HepG2 (cell line): Measurements from ENCODE around the gene TSPAN3. TPM values are rescaled to one million over a fixed set of nuclear protein-coding genes. Genes with fewer than 3 reads are reported as not detected.

Experiments
- ARNT2 ChIP-seq: sonication (generic); formaldehyde crosslinking; IDR thresholded peaks from 2 replicates; pipeline ENCODE4 v1.8.0; 2022; ENCODE audit warnings: mild to moderate bottlenecking, low read depth, missing genetic modification reagents, moderate library complexity
- BORCS8-MEF2B ChIP-seq: sonication (generic); formaldehyde crosslinking; IDR thresholded peaks from 2 replicates; pipeline ENCODE4 v1.8.0; 2022; ENCODE audit warnings: mild to moderate bottlenecking, missing genetic modification reagents
- HES4 ChIP-seq: sonication (generic); formaldehyde crosslinking; IDR thresholded peaks from 2 replicates; pipeline ENCODE4 v1.9.0; 2021; ENCODE audit warnings: mild to moderate bottlenecking, missing genetic modification reagents, borderline replicate concordance
- KLF11 ChIP-seq: IDR thresholded peaks from 2 replicates; pipeline ENCODE4 v1.6.1; 2016; ENCODE audit warnings: missing compliant biosample characterization
- MTERF4 ChIP-seq: sonication (generic); formaldehyde crosslinking; IDR thresholded peaks from 2 replicates; pipeline ENCODE4 v1.8.0; 2023; ENCODE audit warnings: mild to moderate bottlenecking, missing genetic modification reagents
- PAWR ChIP-seq: sonication (generic); formaldehyde crosslinking; IDR thresholded peaks from 2 replicates; pipeline ENCODE4 v1.4.0; 2020; ENCODE audit warnings: missing genetic modification reagents, mild to moderate bottlenecking, borderline replicate concordance
- SPEN ChIP-seq: sonication (generic); formaldehyde crosslinking; IDR thresholded peaks from 2 replicates; pipeline ENCODE4 v1.5.1; 2020; ENCODE audit warnings: low read depth, mild to moderate bottlenecking, missing genetic modification reagents
- TCF12 ChIP-seq, 2 experiments: fragments of 450-650 bp in 1 of 2; sonication (generic) in 1 of 2; formaldehyde crosslinking in 1 of 2; IDR thresholded peaks; 2 replicates each; pipeline versions ENCODE4 v1.6.1 to v1.8.0; 2017 to 2022; ENCODE audit warnings: antibody characterized with exemption in 1 of 2, mild to moderate bottlenecking in 1 of 2, missing genetic modification reagents in 1 of 2, moderate library complexity in 1 of 2
- TOPORS ChIP-seq: sonication (generic); formaldehyde crosslinking; IDR thresholded peaks from 2 replicates; pipeline ENCODE4 v1.8.0; 2023; ENCODE audit warnings: mild to moderate bottlenecking, missing genetic modification reagents
- ZNF142 ChIP-seq: sonication (generic); formaldehyde crosslinking; IDR thresholded peaks from 2 replicates; pipeline ENCODE4 v1.4.0; 2020; ENCODE audit warnings: missing genetic modification reagents
- ZNF20 ChIP-seq: sonication (generic); formaldehyde crosslinking; IDR thresholded peaks from 2 replicates; pipeline ENCODE4 v1.4.0; 2020; ENCODE audit warnings: mild to moderate bottlenecking, moderate library complexity, missing genetic modification reagents
- ZNF281 ChIP-seq: sonication (generic); formaldehyde crosslinking; IDR thresholded peaks from 2 replicates; pipeline ENCODE4 v1.4.0; 2020; ENCODE audit warnings: missing genetic modification reagents, borderline replicate concordance
- ZNF687 ChIP-seq: sonication (generic); formaldehyde crosslinking; IDR thresholded peaks from 2 replicates; pipeline ENCODE4 v1.5.1; 2020; ENCODE audit warnings: mild to moderate bottlenecking, missing genetic modification reagents, moderate library complexity
- ZNF775 ChIP-seq: sonication (generic); formaldehyde crosslinking; IDR thresholded peaks from 2 replicates; pipeline ENCODE4 v1.4.0; 2020; ENCODE audit warnings: missing genetic modification reagents, mild to moderate bottlenecking, moderate library complexity, borderline replicate concordance
- polyA plus RNA-seq, 8 experiments: library from polyadenylated mRNA; depleted of rRNA in 3 of 8; stranded (reverse) in 7 of 8; unstranded in 1 of 8; fragments of >200 nt; fragmentation: Illumina TruSeq in 4 of 8; extraction: Trizol in 4 of 8; gene quantifications; 2 replicates each; pipeline versions ENCODE4 v1.2.1 to v1.2.3, GENCODE V29; 2011 to 2016; ENCODE audit warnings: low read depth in 4 of 8, missing spikeins in 1 of 8, mixed read lengths in 1 of 8; ENCODE audit not compliant: insufficient read depth in 1 of 8
- total RNA-seq, 5 experiments: library from RNA; depleted of rRNA; stranded (reverse); fragments of >200 nt; fragmentation: Illumina TruSeq; extraction: Trizol; gene quantifications; 2 replicates each; pipeline ENCODE4 v1.2.3, GENCODE V29; 2016; ENCODE audit warnings: low read depth in 1 of 5

Gene TSPAN3
- total and polyA plus RNA-seq, 2 of the 13 experiments (the other 11 are each of a cell fraction or from before 2014, with no cell fraction given) = 167 to 170 TPM

GRCh38 chr15:77107531-77108355 is 36.8 kb upstream of the TSPAN3 start (continued):
- TF ChIP-seq MTERF4 (CRISPR knock-in tag) (no peak), ZNF281 (CRISPR knock-in tag) (no peak), ZNF775 (no peak), BORCS8-MEF2B (no peak), TOPORS (no peak), PAWR (CRISPR knock-in tag) (no peak), ZNF687 (CRISPR knock-in tag) (no peak), HES4 (CRISPR knock-in tag) (no peak), SPEN (no peak), ZNF20 (CRISPR knock-in tag) (no peak), ZNF142 (CRISPR knock-in tag) (no peak), KLF11 (CRISPR knock-in tag) (no peak), TCF12 (IDR thresholded peaks at IDR 0.05) (no peak), TCF12 (CRISPR knock-in tag; IDR thresholded peaks at IDR 0.05) (no peak), ARNT2 (CRISPR knock-in tag) (no peak)
